ENCODE results near the gene FHAD1.

FHAD1 gene

DNA sequence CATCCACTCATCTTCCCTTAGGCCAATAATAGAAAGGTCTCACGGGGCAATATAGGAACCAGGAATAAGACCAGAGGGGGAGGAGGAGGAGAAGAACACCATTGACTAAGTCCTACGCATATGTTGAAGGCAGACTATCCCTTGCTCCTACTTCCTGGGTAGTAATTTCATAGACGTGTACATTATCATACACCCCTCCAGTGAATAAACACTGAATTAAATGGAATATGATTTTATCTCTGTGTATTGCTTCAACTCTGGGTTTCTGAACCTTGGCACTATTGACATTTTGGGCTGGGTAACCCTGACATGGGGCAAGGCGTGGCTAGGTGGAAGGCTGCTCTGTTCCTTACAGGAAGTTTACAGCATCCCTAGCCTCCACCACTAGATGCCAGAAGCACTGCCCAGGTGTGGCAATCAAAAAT is 17.3 kb upstream of the FHAD1 start:
- Mint-ChIP-seq H3K4me1 (peaks cover 12% of the 10 kb centered on the region), H3K36me3 (no peaks in the 10 kb centered on the region), H3K27ac (no peak overlapping the region), H3K4me3 (no peak overlapping the region), H3K9me3 (no peaks in the 10 kb centered on the region), H3K27me3 (peaks cover 7% of the 10 kb centered on the region)
- ATAC-seq = no peak

GRCh38 chr1:15231714-15232201 is 15.3 kb upstream of the FHAD1 start:
- Mint-ChIP-seq H3K4me1 (peaks cover 9% of the 10 kb centered on the region), H3K9me3 (no peaks in the 10 kb centered on the region), H3K27me3 (peaks cover 21% of the 10 kb centered on the region), H3K27ac (no peak overlapping the region), H3K36me3 (no peaks in the 10 kb centered on the region), H3K4me3 (no peak overlapping the region)
- peak; percentile 76 for ATAC-seq

GRCh38 chr1:15233689-15234088 is 13.3 kb upstream of the FHAD1 start:
- no peaks in the 10 kb centered on the region for H3K36me3 Mint-ChIP-seq
- H3K4me1 Mint-ChIP-seq = peaks cover 9% of the 10 kb centered on the region
- H3K9me3 Mint-ChIP-seq = no peaks in the 10 kb centered on the region
- no peak overlapping the region for H3K27ac Mint-ChIP-seq
- ATAC-seq = no peak
- H3K4me3 Mint-ChIP-seq = no peak overlapping the region
- peaks cover 35% of the 10 kb centered on the region for H3K27me3 Mint-ChIP-seq

- no peak overlapping the region for H3K4me3 Mint-ChIP-seq
- ATAC-seq = no peak
- no peak overlapping the region for H3K27ac Mint-ChIP-seq
- H3K27me3 Mint-ChIP-seq = peaks cover 49% of the 10 kb centered on the region
- no peaks in the 10 kb centered on the region for H3K9me3 Mint-ChIP-seq
- H3K36me3 Mint-ChIP-seq = no peaks in the 10 kb centered on the region
- peaks cover 6% of the 10 kb centered on the region for H3K4me1 Mint-ChIP-seq
Measured at GRCh38 chr1:15236321-15236721, 10.7 kb upstream of the FHAD1 start.

GRCh38 chr1:15236746-15237145 is 10.3 kb upstream of the FHAD1 start:
- Mint-ChIP-seq H3K27ac (no peak overlapping the region), H3K27me3 (peaks cover 52% of the 10 kb centered on the region), H3K4me3 (no peak overlapping the region), H3K9me3 (no peaks in the 10 kb centered on the region), H3K36me3 (no peaks in the 10 kb centered on the region), H3K4me1 (peaks cover 2% of the 10 kb centered on the region)
- ATAC-seq = no peak

- ATAC-seq = no peak
Measured at GRCh38 chr1:15238789-15239188, 8.2 kb upstream of the FHAD1 start.

GRCh38 chr1:15242766-15243165 is 4.3 kb upstream of the FHAD1 start:
- no peaks in the 10 kb centered on the region for H3K36me3 Mint-ChIP-seq

More at GRCh38 chr1:15238789-15239188, 8.2 kb upstream of the FHAD1 start:
- no peak overlapping the region for H3K27ac Mint-ChIP-seq
- H3K27me3 Mint-ChIP-seq = peaks cover 52% of the 10 kb centered on the region
- no peaks in the 10 kb centered on the region for H3K36me3 Mint-ChIP-seq
- H3K9me3 Mint-ChIP-seq = no peaks in the 10 kb centered on the region
- H3K4me3 Mint-ChIP-seq = no peak overlapping the region
- no peaks in the 10 kb centered on the region for H3K4me1 Mint-ChIP-seq

DNA sequence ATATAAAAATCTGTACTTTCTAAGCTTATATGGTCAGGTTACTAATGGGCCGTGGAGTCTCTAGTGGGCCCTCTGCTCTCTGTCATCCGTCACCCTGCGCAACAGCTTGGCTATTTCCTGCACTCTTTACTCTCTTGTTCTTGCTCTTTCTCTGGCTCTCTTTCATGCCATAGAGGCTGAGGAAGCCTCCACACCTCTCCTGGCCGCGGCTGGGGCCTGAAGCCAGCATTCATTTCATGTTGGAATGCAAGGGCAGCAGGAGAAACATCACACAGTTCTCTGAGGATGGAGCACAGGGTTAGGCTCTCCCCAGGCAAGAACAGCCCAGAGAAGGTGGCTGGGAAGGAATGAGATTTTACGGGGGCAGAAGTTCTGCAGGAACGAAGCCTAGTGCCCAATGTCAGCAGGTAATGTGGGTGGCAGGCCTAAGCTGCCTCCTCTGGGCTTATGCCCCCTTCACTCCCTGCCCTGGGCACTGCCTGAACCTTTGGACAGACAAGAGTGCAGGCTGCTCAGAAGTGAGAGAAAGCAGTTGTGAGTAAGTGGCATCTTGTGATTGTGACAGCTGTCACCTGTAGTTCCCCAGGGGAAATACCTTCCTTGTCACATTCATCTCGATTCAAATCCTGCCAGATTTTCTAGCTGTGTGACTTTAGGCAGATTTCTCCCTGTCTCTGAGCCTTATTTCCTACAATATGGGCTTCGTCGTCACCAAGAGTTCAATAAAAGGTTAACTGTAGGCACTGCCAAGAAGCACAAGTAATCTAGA is 3.6 kb upstream of the FHAD1 start:
- ATAC-seq = no peak
- Mint-ChIP-seq H3K4me1 (no peaks in the 10 kb centered on the region), H3K9me3 (peaks cover 8% of the 10 kb centered on the region), H3K4me3 (no peak overlapping the region), H3K27ac (no peak overlapping the region), H3K27me3 (peaks cover 58% of the 10 kb centered on the region), H3K36me3 (no peaks in the 10 kb centered on the region)

More at GRCh38 chr1:15242766-15243165, 4.3 kb upstream of the FHAD1 start:
- Mint-ChIP-seq H3K4me1 (no peaks in the 10 kb centered on the region), H3K4me3 (no peak overlapping the region), H3K27me3 (peaks cover 55% of the 10 kb centered on the region), H3K27ac (no peak overlapping the region), H3K9me3 (peaks cover 8% of the 10 kb centered on the region)
- no peak for ATAC-seq

DNA sequence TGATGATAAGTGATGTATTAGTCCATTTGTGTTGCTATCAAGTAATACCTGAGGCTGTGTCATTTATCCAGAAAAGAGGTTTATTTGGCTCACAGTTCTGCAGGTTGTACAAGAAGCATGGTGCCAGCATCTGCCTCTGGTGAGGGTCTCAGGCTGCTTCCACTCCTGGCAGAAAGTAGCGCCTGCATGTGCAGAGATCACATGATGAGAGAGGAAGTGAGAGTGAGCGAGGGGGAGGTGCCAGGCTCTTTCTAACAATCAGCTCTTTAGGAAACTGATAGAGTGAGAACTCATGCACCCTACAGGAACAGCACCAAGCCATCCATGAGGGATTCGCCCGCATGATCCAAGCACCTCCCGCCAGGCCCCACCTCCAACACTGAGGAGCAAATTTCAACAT is 2.2 kb upstream of the FHAD1 start:
- no peak for ATAC-seq
- peaks cover 72% of the 10 kb centered on the region for H3K27me3 Mint-ChIP-seq
- H3K4me3 Mint-ChIP-seq = no peak overlapping the region
- H3K27ac Mint-ChIP-seq = no peak overlapping the region
- H3K4me1 Mint-ChIP-seq = peaks cover 6% of the 10 kb centered on the region
- no peaks in the 10 kb centered on the region for H3K36me3 Mint-ChIP-seq
- H3K9me3 Mint-ChIP-seq = peaks cover 8% of the 10 kb centered on the region

GRCh38 chr1:15245593-15246360 is 1.2 kb upstream of the FHAD1 start:
- Mint-ChIP-seq H3K4me1 (peaks cover 6% of the 10 kb centered on the region), H3K27ac (no peak overlapping the region), H3K4me3 (no peak overlapping the region), H3K36me3 (no peaks in the 10 kb centered on the region), H3K27me3 (peaks cover 70% of the 10 kb centered on the region), H3K9me3 (peaks cover 8% of the 10 kb centered on the region)
- ATAC-seq = no peak

DNA sequence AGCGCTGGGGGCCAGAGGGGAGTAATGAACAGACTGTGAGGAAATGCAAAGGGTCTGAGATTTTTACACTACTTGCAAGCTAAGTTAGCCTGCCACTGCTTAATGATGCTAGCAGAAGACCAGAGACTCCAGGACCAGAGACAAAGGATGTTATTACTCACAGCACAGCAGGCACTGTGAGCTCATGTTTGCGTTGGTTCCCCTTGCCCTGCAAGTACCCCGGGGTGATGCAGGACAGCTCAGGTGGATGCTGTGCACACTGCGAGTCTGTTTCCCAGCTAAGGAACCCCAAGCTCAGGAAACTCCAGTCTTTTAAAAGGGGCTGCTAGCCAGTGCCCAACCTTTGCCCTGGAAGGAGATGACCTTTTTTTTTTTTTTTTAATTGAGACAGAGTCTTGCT is 1.2 kb downstream of the FHAD1 start:
- H3K27ac Mint-ChIP-seq = no peak overlapping the region
- H3K36me3 Mint-ChIP-seq = no peaks in the 10 kb centered on the region
- peaks cover 8% of the 10 kb centered on the region for H3K9me3 Mint-ChIP-seq
- peaks cover 70% of the 10 kb centered on the region for H3K27me3 Mint-ChIP-seq
- ATAC-seq = no peak
- H3K4me1 Mint-ChIP-seq = peaks cover 11% of the 10 kb centered on the region
- H3K4me3 Mint-ChIP-seq = no peak overlapping the region

GRCh38 chr1:15249081-15249480 is 2.1 kb downstream of the FHAD1 start:
- Mint-ChIP-seq H3K36me3 (no peaks in the 10 kb centered on the region), H3K27me3 (peaks cover 70% of the 10 kb centered on the region), H3K4me1 (peaks cover 11% of the 10 kb centered on the region), H3K9me3 (peaks cover 8% of the 10 kb centered on the region), H3K4me3 (no peak overlapping the region), H3K27ac (no peak overlapping the region)
- ATAC-seq = no peak

DNA sequence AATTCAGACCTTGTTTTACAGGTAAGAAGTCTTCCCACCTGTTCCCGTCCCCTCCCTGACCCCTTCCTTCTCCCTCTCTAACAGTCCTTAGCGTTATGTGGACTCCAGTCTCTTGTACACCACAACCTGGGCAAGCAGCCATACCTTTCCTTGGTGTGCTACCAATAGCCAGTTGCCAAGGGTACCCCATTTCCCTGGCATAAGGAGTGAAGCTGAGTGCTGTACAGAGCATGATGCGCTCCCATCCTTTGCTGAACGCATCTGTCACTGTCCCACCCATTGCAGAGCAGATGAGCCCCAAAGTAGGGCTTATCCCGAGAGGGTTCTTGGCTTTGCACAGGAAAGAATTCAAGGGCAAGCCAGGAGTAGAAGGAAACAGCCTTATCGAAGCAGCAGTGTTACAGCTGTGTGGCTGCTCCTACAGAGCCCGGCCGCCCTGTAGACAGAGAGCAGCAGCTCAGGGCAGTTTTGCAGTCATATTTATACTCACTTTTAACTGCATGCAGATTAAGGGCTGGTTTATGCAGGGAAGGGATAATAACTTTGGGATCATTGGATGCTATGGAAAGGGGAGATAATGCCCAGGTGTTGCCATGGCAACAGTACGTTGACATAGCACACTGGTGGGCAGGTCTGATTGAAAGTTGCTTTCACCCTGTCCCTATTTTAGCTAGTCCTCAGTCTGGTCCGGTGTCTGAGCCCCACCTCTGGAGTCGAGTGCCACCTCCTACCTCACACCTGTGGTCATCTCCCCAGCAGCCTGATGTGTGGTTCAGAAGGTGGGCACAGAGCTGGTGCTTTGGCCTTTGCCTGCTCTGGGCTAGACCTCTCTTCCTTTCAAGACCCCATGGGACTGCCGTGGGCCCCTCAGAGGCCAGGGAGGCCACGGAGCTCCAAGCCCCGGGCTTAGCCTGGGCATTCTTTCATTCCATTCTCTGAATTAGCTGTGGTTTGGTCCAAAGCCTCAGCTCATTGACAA is 5.1 kb downstream of the FHAD1 start:
- Mint-ChIP-seq H3K27me3 (peaks cover 58% of the 10 kb centered on the region), H3K27ac (no peak overlapping the region)

DNA sequence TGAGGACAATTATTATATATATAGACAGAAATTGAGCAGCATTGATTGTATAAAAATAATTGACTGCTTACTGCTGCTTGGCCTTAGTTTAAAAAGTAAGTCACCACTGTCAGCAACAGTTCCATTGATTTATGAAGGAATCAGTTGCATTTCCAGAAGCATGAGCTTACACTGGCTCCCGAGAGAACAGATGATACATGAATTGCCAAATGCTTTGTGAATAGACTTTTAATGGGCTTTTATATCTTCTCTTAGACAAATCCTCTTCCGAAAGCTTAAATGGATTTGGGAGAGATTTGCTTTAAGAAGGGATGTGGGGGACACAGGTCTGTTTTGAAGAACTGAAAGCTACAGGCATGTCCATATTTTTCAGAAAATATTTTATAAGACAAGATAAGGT is 7.5 kb downstream of the FHAD1 start:
- H3K9me3 Mint-ChIP-seq = no peaks in the 10 kb centered on the region
- peaks cover 45% of the 10 kb centered on the region for H3K27me3 Mint-ChIP-seq
- ATAC-seq = no peak
- peaks cover 6% of the 10 kb centered on the region for H3K4me1 Mint-ChIP-seq
- H3K36me3 Mint-ChIP-seq = no peaks in the 10 kb centered on the region
- H3K4me3 Mint-ChIP-seq = no peak overlapping the region
- no peak overlapping the region for H3K27ac Mint-ChIP-seq

More for the DNA sequence above, 5.1 kb downstream of the FHAD1 start:
- H3K4me1 Mint-ChIP-seq = peaks cover 11% of the 10 kb centered on the region
- no peaks in the 10 kb centered on the region for H3K9me3 Mint-ChIP-seq
- no peaks in the 10 kb centered on the region for H3K36me3 Mint-ChIP-seq
- no peak for ATAC-seq
- no peak overlapping the region for H3K4me3 Mint-ChIP-seq

All from stimulated activated memory B cell treated with anti-CD40 and anti-IgM and Interleukin-4, amounts not matched to agents 10 μg/mL and 1 μg/mL and 100 μg/mL, for 72 hours (primary cell).